Right lobe of liver (tissue), 6 donors: ENCODE data around the gene SCD. TPM values are rescaled to one million over a fixed set of nuclear protein-coding genes. Genes with fewer than 3 reads are reported as not detected.

Experiments used
- ATAC-seq, 4 donors: fragments of 200-7000 bp; cut with Tn5 transposase; one replicate each; pipeline ENCODE4 v1.9.1; 2020; ENCODE audit warnings: mild to moderate bottlenecking in 4 of 4, moderate library complexity in 4 of 4
- DNase-seq, 3 donors: peaks; one replicate each; pipeline ENCODE4 v3.0.0-alpha.2; 2020
- H3K27ac ChIP-seq, 3 donors: fragments of 200-600 bp; one replicate each; pipeline ENCODE4 v1.8.0; 2022
- H3K27me3 ChIP-seq, 2 donors: fragments of 200-600 bp; one replicate each; pipeline ENCODE4 v1.8.0; 2022
- H3K36me3 ChIP-seq, 4 donors: fragments of 200-600 bp; sonication (generic) in 1 of 4; one replicate each; pipeline versions ENCODE4 v1.5.1 to v1.8.0; 2017 to 2022; ENCODE audit warnings: control low read depth in 1 of 4
- H3K4me1 ChIP-seq, 4 donors: fragments of 200-600 bp; sonication (generic) in 1 of 4; one replicate each; pipeline versions ENCODE4 v1.5.1 to v1.8.0; 2017 to 2022; ENCODE audit warnings: control low read depth in 1 of 4
- H3K4me3 ChIP-seq, 3 donors: fragments of 200-600 bp; one replicate each; pipeline ENCODE4 v1.8.0; 2022
- H3K9me3 ChIP-seq, 4 donors: fragments of 200-600 bp; sonication (generic) in 1 of 4; one replicate each; pipeline versions ENCODE4 v1.5.1 to v1.8.0; 2017 to 2022; ENCODE audit warnings: control low read depth in 1 of 4
- CTCF ChIP-seq, 4 donors: fragments of 200-600 bp in 3 of 4; fragments of 450-650 bp in 1 of 4; IDR thresholded peaks; one replicate each; pipeline versions ENCODE4 v1.5.1 to v1.8.0; 2016 to 2022; ENCODE audit warnings: antibody characterized with exemption in 4 of 4, mild to moderate bottlenecking in 2 of 4
- POLR2A ChIP-seq: fragments of 450-650 bp; IDR thresholded peaks from one replicate; pipeline ENCODE4 v1.6.1; 2017; ENCODE audit warnings: antibody characterized with exemption, mild to moderate bottlenecking
- WGBS: methylation state at CpG from one replicate; pipeline ENCODE4 v1.1.6; 2018; ENCODE audit warnings: low coverage, low lambda C conversion rate; ENCODE audit not compliant: insufficient coverage; ENCODE audit errors: missing lambda C conversion rate; 5-methylcytosine and 5-hydroxymethylcytosine counted together
- intact Hi-C, 2 donors: fragments of 100-400 bp; cut with DNase I; formaldehyde crosslinking; loops; one replicate each; pipeline versions ENCODE4 v1.11.2 to v1.14.1; 2022
- total RNA-seq, 6 experiments: library from RNA; depleted of rRNA in 2 of 6; stranded (reverse); fragments of >200 nt in 2 of 6; fragmentation: NEBNext Ultra II Directional in 3 of 6; extraction: Animal tissue kit (Norgen Biotek cat#: 25700) in 3 of 6; gene quantifications; one replicate each; pipeline versions ENCODE4 v1.1.0 to v1.2.4, GENCODE V29; 2016 to 2023
- donor health status: DM: no; HTN: yes; CAD: no.
- donor health status: DM: no; HTN: no; CAD: no.
- donor health status: DM: no; HTN: no; CAD: no.
- donor health status: DM: no; HTN: yes; CAD: no.
- donor health status: DM: no; HTN: yes; CAD: no.

Gene SCD
- total RNA-seq, 6 experiments from 2014 or later = 38.3 to 599 (median 220) TPM

GRCh38 chr10:100306861-100307260 lies 40.2 kb upstream of the SCD start:
- Histone ChIP-seq H3K36me3 (no peaks in the 10 kb centered on the region), H3K27ac (no peak overlapping the region), H3K27me3 (no peaks in the 10 kb centered on the region), H3K4me3 (no peak overlapping the region), H3K9me3 (no peaks in the 10 kb centered on the region), H3K4me1 (no peaks in the 10 kb centered on the region)
- ATAC-seq (no peak), DNase-seq (no peak)
- intact Hi-C loops = no loop called here
- 97% methylated on average over 5 of the region's 5 CpGs for WGBS
- TF ChIP-seq POLR2A (no peak), CTCF (IDR thresholded peaks at IDR 0.05) (no peak)

GRCh38 chr10:100307684-100308083 lies 39.3 kb upstream of the SCD start:
- intact Hi-C loops = no loop called here
- no peaks in the 10 kb centered on the region for H3K9me3 ChIP-seq

GRCh38 chr10:100311298-100311697 lies 35.7 kb upstream of the SCD start:
- 50% methylated on average over 4 of the region's 4 CpGs for WGBS
- DNase-seq = no peak
- H3K9me3 ChIP-seq = no peaks in the 10 kb centered on the region

More at GRCh38 chr10:100307684-100308083, 39.3 kb upstream of the SCD start:
- H3K4me1 ChIP-seq = no peaks in the 10 kb centered on the region
- 82% methylated on average over 3 of the region's 3 CpGs for WGBS
- DNase-seq (no peak), ATAC-seq (no peak)
- no peaks in the 10 kb centered on the region for H3K36me3 ChIP-seq
- H3K4me3 ChIP-seq = no peak overlapping the region
- TF ChIP-seq POLR2A = no peak
- no peak for TF ChIP-seq CTCF (IDR thresholded peaks at IDR 0.05)
- H3K27me3 ChIP-seq = no peaks in the 10 kb centered on the region
- no peak overlapping the region for H3K27ac ChIP-seq

GRCh38 chr10:100315615-100316014 lies 31.4 kb upstream of the SCD start:
- TF ChIP-seq POLR2A (no peak), CTCF (IDR thresholded peaks at IDR 0.05) (no peak)
- Histone ChIP-seq H3K36me3 (no peaks in the 10 kb centered on the region), H3K9me3 (no peaks in the 10 kb centered on the region), H3K27ac (no peak overlapping the region), H3K4me3 (no peak overlapping the region), H3K4me1 (no peaks in the 10 kb centered on the region), H3K27me3 (no peaks in the 10 kb centered on the region)
- 72% methylated on average over 4 of the region's 4 CpGs for WGBS
- intact Hi-C loops = no loop called here
- ATAC-seq = no peak
- no peak for DNase-seq

More at GRCh38 chr10:100311298-100311697, 35.7 kb upstream of the SCD start:
- H3K27ac ChIP-seq = no peak overlapping the region
- intact Hi-C loops = no loop called here
- no peaks in the 10 kb centered on the region for H3K27me3 ChIP-seq
- TF ChIP-seq POLR2A = no peak
- TF ChIP-seq CTCF (IDR thresholded peaks at IDR 0.05) = no peak
- H3K4me3 ChIP-seq = no peak overlapping the region
- no peak for ATAC-seq
- no peaks in the 10 kb centered on the region for H3K36me3 ChIP-seq
- no peaks in the 10 kb centered on the region for H3K4me1 ChIP-seq

GRCh38 chr10:100318207-100318606 lies 28.8 kb upstream of the SCD start:
- no peaks in the 10 kb centered on the region for H3K36me3 ChIP-seq
- DNase-seq (no peak), ATAC-seq (no peak)
- H3K27me3 ChIP-seq = no peaks in the 10 kb centered on the region
- no peaks in the 10 kb centered on the region for H3K4me1 ChIP-seq
- no peak for TF ChIP-seq CTCF (IDR thresholded peaks at IDR 0.05)
- no peak for TF ChIP-seq POLR2A
- no peak overlapping the region for H3K4me3 ChIP-seq
- H3K27ac ChIP-seq = no peak overlapping the region
- H3K9me3 ChIP-seq = no peaks in the 10 kb centered on the region
- 86% methylated on average over 4 of the region's 4 CpGs for WGBS
- intact Hi-C loops = no loop called here
